Measurements from ENCODE around the gene TXNRD1.
"Not testable (repeated sequence)": the region's sequence is repeated elsewhere in the genome, so short reads cannot be mapped to it uniquely, and the experiment has no call there.

Gene TXNRD1

DNA sequence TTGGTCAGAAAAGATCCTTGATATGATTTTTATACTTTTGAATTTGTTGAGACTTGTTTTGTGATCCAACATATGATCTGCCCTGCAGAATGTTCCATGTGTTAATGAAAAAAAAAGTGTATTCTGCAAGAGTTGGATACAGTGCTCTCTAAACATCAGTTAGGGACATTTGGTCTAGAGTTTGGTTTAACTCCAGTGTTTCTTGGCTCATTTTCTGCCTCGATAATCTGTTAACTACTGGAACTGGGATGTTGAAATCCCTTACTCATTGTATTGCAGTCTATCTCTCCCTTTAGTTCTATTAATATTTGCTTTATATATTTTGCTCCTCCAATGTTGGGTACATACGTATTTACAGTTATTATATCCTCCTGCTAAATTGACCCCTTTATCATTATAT, 18.3 kb upstream of the TXNRD1 start:
- no peak for DNase-seq

GRCh38 chr12:104199964-104200363, 15.6 kb upstream of the TXNRD1 start:
- DNase-seq = no peak

- DNase-seq = peak; percentile 75
Observed at GRCh38 chr12:104201238-104202001, 14.2 kb upstream of the TXNRD1 start.

DNA sequence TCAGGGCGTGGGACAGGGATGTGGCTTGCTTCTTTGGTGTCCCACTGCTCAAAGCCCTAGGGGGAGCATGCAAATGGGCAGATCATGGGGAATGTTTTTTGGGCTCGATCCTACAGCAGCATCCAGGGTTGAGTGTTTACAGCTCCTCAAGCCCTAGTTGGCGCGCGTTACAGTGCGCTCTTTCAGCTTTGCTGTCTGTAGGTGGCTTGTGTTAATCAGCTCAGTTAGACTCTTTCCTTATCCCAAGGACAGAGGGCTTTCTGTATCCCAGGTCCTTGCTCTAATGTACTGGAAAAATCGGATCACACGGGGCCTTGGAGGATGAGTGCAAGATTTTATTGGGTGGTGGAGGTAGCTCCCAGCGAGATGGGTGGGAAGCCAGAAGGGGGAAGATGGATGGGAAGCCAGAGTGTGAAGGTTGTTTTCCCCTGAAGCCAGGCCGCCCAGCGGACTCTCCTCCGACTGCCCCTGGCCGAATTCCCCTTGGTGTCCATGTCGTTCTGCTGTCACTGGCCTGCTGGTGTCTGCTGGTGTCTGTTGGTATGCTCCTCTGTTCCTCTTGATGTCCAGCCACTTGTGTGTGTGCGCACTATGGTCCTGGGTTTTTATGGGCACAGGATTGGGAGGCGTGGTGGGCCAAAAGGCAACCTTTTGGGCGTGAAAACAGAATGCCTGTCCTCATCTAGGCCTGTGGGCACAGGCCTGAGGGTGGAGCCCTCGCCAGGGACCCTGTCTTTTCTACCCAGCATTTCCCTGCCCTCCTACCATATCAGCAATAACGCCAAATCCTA, 10.7 kb upstream of the TXNRD1 start:
- DNase-seq = no peak

- DNase-seq = no peak
Observed at GRCh38 chr12:104207416-104208205, 8.0 kb upstream of the TXNRD1 start.

DNA sequence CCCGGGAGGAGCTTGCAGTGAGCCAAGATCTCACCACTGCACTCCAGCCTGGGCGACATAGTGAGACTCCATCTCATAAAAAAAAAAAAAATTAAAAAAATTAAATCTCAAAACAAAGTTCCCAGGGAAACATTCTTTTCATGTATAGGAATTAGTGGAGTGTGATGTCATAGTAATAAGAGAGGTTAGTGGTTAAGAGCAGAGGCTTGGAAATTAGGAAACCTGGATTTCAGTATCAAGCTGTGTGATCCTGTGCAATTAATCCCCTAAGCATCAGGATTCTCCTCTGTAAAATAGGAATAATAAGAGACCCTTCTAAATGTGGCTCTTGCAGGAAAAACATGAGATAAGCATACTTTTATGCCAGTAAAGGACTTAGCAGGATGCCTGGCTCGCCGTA, 3.1 kb upstream of the TXNRD1 start:
- DNase-seq = no peak

DNA sequence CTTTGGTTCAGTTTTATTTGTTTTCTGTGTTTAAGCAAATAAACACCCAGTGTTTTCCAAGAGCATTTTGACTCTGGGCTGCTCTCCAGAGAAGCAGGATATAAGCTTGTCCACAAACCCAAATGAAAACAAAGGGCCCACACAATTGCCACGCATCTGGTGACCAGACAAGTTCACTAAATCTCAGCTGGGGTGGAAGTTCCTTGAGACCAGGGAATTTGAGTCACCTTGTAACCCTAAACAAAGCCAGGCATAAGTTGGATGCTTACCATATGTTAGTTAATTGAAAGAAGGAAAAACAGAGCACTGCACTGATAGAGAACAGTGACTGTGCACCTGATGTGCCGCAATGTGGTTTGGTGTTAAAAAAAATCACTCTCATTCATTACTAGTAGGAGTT, 1.6 kb upstream of the TXNRD1 start:
- DNase-seq = no peak

DNA sequence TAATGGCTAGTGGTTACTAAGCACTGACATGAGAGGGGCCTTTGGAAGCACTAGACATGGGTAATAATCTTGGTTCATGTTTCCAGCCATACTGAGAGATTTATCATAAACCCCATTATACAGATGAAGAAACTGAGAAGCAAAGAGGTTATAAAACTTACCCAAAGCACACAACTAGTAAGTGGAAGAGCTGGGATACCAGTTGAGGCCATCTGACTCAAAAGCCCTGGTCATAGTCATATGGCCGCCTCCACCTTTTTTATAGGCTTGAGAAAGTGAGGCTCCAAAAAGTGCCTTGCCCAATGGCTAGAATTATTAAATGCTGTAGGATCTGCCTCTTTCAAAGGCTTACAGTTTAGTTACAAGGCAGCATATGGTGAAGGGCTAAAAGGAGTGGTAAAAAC, 944 bp downstream of the TXNRD1 start:
- DNase-seq = no peak

DNA sequence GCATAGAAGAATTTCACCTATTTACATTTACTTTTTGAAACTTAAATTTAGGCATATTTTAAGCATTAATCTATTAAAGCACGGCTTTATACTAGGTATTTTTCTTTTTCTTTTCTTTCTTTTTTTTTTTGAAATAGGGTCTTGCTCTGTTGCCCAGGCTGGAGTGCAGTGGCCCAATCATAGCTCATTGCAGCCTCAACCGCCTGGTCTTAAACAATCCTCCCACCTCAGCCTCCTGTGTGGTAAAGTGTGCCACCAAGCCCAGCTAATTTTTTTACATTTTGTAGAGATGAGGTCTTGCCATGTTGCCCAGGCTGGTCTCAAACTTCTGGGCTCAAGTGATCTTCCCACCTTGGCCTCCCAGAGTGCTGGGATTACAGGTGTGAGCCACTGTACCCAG, 2.9 kb downstream of the TXNRD1 start:
- DNase-seq = not testable (repeated sequence)

DNA sequence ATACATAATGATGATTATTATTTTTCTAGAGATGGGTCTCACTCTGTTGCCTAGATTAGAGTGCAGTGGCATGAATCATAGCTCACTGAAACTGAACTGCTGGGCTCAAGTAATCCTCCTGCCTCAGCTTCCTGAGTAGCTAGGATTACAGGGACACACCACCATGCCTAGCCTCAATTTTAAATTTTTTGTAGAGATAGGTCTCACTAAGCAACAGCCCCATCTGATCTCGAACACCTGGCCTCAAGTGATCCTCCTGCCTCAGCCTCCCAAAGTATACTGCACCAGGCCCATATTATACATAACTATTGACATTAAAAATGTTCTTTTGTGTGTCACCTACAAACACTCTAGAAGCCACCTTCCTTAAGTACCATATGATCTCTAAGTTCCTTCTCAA, 3.4 kb downstream of the TXNRD1 start:
- DNase-seq = no peak

DNA sequence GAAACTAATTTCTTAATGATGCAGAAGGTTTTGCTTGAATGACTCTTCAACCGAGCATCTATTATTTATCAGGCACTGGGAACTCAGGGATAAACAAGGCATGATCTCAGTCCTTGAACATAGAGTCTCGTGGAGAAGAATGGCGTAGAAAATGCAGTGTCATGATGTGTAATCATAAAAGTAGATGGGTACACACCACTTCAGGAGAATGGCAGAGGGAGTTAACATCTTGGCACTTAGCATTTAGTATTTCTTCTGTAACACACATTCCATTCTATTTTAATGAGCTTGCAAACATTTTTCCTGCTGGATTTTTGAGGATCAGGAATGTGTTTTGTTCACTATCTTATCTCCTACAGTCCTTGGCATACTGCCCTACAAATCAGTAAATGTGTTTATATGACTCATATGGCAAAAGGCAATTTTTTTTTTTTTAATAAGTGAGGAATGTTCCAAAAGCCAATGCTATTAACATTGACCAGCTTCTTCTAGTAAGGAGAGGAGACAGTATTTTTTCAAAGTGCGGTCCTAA, 3.8 kb downstream of the TXNRD1 start:
- no peak for DNase-seq

DNA sequence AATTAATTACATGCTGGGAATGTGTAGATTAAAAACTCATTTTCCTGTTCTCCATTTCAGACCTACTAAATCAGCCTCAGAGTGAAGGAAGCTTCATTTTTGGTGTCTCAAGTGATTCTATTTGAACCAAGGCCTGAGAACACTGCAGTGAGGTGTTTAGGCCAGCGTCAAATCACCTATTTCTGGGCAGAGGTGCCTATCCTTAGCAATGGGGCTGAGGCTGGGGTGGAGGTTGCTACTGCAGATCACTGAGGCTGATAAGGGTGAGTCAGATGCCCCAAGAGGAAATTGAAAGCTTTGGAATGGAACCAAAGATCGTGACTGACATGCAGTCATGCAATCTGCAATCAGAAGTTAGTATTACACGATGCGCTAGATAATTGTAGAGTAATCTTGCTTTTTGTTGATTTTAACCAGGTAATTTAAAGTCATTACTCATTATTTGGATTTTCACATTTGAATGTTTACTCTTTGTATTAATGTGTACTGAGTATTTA, 4.4 kb downstream of the TXNRD1 start:
- DNase-seq = peak; percentile 86

DNA sequence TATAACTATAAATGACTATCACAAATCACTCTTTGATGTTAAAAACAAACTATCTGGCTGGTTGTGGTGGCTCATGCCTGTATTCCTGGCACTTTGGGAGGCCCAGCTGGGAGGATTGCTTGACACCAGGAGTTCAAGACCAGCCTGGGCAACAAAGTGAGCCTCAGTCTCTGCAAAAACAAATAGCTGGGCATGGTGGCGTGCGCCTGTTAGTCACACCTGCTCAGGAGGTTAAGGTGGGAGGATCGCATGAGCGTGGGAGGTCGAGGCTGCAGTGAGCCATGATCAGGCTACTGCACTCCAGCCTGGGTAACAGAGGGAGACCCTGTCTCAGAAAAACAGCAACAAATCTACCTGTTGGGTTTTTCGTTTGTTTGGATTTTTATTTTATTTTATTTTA, 5.4 kb downstream of the TXNRD1 start:
- DNase-seq = peak; percentile 73

DNA sequence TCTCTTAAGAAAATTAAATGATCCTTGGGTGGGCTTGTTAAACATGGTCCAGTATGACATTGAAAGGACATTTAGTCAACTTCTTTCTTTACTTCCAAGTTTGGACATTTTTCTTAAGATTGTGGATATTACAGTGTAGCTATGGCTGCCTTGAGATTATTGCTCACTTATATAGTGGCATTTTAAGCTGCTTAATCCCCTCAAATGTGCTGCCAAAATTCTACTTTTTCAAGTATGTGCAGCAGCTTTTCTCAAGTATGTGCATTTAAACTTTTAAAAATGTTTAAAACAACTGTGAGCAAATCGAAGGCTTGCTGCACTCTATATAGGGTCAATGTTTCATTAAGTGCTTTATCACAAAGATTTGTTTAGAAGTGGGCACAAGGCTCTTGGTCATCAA, 7.4 kb downstream of the TXNRD1 start:
- no peak for DNase-seq

DNA sequence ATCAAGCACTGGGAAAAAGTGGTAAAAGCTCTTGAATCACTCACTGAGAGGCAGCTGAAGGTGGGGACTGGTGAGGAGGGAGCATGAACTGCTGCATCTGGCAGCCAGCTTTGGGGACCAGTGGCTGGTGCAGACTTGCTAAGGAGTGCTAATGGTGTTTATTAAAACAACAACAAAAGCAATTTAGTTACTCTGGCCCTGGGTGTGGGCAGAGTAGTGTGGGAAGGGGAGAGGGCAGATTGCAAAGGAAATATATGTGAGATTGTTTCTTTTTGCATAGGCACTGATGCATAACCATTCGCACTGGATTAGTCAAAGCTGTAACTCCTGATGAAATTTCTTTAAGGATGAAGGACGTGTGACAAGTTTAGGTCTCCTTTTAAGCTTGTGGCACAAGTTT, 8.1 kb downstream of the TXNRD1 start:
- DNase-seq = no peak

DNA sequence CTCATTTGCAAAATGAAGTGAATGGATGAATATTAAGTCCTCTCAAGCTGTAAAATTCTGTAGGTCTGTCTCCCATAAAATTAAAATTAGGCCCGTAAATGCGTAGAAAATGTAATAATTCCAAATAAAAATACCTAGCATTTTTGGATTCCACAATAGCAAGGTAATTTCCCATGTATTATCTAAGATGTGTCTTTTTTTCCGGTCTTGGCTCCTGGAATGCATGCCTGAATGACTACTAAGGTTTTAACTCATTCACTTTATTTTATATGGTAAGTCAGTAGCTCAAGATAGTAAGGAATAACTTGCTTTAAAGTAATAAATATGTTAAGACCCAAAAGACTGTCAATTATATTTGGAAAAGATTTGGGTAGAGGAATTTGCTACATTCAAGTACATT, 11.1 kb downstream of the TXNRD1 start:
- DNase-seq = no peak

DNA sequence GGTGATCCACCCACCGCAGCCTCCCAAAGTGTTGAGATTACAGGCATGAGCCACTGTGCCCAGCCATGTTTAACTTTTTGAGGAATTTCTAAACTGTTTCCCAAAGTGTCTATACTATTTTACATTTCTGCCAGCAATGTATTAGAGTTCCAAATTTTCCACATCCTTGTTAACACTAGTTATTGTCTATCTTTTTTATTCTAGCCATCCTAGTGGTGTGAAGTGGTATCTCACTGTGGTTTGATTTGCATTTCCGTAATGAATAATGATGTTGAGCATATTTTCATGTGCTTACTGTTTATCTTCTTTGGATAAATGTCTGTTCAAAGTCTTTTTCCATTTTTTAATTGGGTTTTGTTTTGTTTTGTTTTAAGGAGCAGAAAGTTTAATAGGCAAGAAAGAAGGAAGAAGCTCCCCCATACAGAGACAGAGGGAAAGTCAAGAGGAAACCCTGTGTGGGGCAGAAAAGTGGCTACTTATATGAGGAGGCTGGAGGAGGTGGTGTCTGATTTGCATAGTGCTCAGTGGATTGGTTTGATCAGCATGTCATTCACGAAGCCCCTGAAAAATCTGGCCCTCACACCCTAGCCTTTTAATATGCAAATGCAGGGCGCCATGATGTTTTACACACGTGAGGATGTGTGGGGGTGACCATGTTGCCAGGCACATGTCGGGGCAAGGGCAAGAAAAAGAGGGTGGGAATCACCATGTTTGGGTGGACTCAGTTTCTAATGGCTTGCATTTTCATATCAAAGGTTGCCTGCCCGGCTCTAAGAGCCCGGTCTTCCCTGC, 14.9 kb downstream of the TXNRD1 start:
- no peak for DNase-seq

- DNase-seq = no peak
Observed at GRCh38 chr12:104232609-104233280, 17.2 kb downstream of the TXNRD1 start.

DNA sequence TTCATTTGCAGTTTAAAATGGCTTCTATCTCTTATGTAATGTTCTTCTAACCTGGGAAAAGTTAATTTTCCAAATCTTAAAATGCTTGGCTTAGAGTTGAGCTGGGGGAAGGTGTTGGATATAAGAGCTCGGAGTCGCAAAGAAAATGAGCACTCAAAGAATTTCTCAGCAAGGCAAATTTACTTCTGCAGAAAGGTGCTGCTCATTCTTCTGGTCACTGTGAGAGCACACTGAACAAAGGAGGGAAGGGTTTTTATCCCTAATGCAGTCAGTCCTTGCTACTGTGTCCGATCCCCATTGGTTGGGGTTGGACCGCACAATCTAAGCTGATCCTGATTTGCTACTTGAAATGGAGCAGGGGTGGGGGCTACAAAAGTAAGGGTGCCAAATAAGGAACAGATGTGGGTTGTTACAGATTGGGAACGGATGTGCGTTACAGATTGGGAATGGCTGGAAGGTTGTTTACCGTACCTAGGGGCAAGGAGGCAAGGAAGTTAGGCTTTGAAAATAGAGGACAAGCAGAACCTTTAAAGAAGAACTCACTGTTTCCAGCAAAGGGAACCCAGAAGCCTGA, 19.4 kb downstream of the TXNRD1 start:
- no peak for DNase-seq

DNA sequence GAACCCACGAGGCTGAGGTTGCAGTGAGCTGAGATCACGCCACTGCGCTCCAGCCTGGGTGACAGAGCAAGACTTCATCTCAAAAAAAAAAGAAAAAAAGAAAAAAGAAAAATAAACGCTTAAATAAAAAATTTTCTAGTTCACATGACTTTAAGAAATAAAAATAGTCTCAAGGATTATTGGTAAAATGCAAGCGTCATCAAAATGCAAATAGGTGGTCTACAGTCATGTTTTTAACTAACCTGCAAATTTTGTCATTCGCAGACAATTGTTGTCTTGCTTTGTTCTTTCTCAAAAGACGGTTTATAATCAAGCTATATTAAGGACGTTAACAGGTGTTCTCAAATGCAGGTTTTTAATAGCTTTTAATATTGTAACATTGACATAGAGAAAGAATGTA, 22.4 kb downstream of the TXNRD1 start:
- no peak for DNase-seq

- no peak for DNase-seq
Observed at GRCh38 chr12:104242546-104243206, 27.1 kb downstream of the TXNRD1 start.

Measured in activated effector memory CD4-positive, alpha-beta T cell treated with anti-CD3 and anti-CD28 coated beads, Interleukin-2, amount 50 U/mL, for 16 hours (primary cell).